Measurements from ENCODE around the gene LIN54. TPM values are rescaled to one million over a fixed set of nuclear protein-coding genes. Genes with fewer than 3 reads are reported as not detected.

Gene LIN54
- total and polyA plus RNA-seq, 2 of the 13 experiments (the other 11 are each of a cell fraction or from before 2014, with no cell fraction given), result 25.2 to 32.9 TPM

DNA sequence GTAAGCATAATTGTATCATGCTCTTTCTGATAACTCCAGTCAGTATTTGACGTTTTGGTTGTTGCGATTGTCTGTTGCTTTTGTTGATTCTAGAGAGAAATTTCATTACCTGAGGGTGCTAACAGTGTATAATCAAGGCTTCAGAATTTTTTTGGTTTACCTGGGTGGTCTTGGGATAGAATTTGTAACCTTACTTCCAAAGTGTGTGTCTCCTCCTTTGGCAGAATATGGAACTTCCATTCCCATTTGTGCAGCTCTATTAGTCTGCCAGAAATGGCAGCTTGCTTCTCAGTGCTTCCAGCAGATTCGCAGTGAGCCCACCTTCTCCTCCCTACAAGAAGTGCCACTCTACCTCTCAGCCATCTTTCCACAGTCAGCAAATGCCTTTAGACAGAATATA is 29.6 kb upstream of the LIN54 start (continued):
- TF ChIP-seq, protein P1, sequence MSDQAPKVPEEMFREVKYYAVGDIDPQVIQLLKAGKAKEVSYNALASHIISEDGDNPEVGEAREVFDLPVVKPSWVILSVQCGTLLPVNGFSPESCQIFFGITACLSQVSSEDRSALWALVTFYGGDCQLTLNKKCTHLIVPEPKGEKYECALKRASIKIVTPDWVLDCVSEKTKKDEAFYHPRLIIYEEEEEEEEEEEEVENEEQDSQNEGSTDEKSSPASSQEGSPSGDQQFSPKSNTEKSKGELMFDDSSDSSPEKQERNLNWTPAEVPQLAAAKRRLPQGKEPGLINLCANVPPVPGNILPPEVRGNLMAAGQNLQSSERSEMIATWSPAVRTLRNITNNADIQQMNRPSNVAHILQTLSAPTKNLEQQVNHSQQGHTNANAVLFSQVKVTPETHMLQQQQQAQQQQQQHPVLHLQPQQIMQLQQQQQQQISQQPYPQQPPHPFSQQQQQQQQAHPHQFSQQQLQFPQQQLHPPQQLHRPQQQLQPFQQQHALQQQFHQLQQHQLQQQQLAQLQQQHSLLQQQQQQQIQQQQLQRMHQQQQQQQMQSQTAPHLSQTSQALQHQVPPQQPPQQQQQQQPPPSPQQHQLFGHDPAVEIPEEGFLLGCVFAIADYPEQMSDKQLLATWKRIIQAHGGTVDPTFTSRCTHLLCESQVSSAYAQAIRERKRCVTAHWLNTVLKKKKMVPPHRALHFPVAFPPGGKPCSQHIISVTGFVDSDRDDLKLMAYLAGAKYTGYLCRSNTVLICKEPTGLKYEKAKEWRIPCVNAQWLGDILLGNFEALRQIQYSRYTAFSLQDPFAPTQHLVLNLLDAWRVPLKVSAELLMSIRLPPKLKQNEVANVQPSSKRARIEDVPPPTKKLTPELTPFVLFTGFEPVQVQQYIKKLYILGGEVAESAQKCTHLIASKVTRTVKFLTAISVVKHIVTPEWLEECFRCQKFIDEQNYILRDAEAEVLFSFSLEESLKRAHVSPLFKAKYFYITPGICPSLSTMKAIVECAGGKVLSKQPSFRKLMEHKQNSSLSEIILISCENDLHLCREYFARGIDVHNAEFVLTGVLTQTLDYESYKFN (CRISPR knock-in tag; conservative IDR thresholded peaks at IDR 0.05), result no peak
- TF ChIP-seq HMG20B (CRISPR knock-in tag; conservative IDR thresholded peaks at IDR 0.05), result no peak
- TF ChIP-seq, protein P2, sequence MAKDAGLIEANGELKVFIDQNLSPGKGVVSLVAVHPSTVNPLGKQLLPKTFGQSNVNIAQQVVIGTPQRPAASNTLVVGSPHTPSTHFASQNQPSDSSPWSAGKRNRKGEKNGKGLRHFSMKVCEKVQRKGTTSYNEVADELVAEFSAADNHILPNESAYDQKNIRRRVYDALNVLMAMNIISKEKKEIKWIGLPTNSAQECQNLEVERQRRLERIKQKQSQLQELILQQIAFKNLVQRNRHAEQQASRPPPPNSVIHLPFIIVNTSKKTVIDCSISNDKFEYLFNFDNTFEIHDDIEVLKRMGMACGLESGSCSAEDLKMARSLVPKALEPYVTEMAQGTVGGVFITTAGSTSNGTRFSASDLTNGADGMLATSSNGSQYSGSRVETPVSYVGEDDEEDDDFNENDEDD (CRISPR knock-in tag; IDR thresholded peaks at IDR 0.05; ENCODE audit: borderline replicate concordance), result no peak

DNA sequence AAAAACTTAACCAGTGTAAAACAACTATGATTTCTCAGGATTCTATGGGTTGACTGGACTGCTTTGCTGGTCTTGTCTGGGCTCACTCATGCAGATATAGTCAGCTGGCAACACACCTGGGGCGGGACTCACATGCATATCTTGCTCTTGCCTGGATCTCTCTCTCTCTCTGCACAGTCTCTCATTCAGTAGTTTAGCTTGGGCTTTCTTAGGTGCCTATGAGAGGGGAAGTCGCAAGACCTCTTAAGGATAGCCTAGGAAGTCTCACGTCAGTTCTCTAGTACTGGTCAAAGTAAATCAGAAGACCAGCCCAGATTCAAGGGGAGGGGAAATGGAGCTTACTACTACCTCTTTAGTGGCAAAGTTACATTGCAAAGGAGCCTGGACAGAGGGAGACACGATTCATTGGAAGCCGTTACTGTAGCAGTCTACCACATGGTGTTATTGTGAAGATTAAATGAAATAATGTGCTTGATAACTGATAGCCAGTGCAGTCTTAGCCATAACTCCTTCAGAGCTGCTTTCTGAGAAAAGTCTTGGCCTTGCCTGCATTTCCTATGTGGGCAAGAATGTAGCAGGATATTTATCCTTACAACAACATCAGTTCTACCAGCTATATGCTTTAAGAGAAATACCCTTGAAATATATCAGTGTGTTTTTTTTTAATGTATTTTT is 26.5 kb upstream of the LIN54 start:
- Histone ChIP-seq H4K20me1 (ENCODE audit: insufficient read depth, low read length) (no peaks in the 10 kb centered on the region), H2AFZ (ENCODE audit: low read length) (no peak overlapping the region), H3K9ac (ENCODE audit: insufficient read depth, low read depth, low read length) (peak overlapping the region; percentile 38), H3K36me3 (replicated peaks in 1 of 2; ENCODE audit: control insufficient read depth in 1 of 2, insufficient read depth in 2 of 2, low read length in 2 of 2) (peaks cover 0 to 4% of the 10 kb centered on the region in 2 experiments; a peak in 1 of 5 replicates), H3K27me3 (ENCODE audit: control insufficient read depth in 1 of 2, insufficient read depth in 2 of 2, low read length in 2 of 2) (no peaks in the 10 kb centered on the region; a peak in 2 of 5 replicates), H3K4me1 (ENCODE audit: insufficient read depth, low read length) (peaks cover 35% of the 10 kb centered on the region), H3K4me3 (replicated peaks in 1 of 3; ENCODE audit: insufficient read depth in 1 of 3, low read depth in 2 of 3, low read length in 3 of 3) (peak overlapping the region in 2 of 3 experiments; percentile 19 to 95; a peak in 2 of 6 replicates), H3K9me3 (ENCODE audit: low read length) (no peaks in the 10 kb centered on the region), H3K79me2 (ENCODE audit: insufficient read depth, low read length) (peaks cover 61% of the 10 kb centered on the region), H3K4me2 (ENCODE audit: low read depth, low read length) (peak overlapping the region; percentile 73), H3K27ac (ENCODE audit: extremely low read length, insufficient read depth, low read length) (no peak overlapping the region)
- ChIA-PET POLR2A (interaction anchor here (1.4 kb wide), 1 partner anchor 24 kb away, joined by 6 read pairs; no protein-coding TSS in a partner anchor), CTCF (ENCODE audit: low intra/inter-chr PET ratio, low total read pairs) (no interaction called here)
- no peak for ATAC-seq
- DNase-seq (ENCODE audit: low spot score), result no peak
- TF ChIP-seq, protein P3, sequence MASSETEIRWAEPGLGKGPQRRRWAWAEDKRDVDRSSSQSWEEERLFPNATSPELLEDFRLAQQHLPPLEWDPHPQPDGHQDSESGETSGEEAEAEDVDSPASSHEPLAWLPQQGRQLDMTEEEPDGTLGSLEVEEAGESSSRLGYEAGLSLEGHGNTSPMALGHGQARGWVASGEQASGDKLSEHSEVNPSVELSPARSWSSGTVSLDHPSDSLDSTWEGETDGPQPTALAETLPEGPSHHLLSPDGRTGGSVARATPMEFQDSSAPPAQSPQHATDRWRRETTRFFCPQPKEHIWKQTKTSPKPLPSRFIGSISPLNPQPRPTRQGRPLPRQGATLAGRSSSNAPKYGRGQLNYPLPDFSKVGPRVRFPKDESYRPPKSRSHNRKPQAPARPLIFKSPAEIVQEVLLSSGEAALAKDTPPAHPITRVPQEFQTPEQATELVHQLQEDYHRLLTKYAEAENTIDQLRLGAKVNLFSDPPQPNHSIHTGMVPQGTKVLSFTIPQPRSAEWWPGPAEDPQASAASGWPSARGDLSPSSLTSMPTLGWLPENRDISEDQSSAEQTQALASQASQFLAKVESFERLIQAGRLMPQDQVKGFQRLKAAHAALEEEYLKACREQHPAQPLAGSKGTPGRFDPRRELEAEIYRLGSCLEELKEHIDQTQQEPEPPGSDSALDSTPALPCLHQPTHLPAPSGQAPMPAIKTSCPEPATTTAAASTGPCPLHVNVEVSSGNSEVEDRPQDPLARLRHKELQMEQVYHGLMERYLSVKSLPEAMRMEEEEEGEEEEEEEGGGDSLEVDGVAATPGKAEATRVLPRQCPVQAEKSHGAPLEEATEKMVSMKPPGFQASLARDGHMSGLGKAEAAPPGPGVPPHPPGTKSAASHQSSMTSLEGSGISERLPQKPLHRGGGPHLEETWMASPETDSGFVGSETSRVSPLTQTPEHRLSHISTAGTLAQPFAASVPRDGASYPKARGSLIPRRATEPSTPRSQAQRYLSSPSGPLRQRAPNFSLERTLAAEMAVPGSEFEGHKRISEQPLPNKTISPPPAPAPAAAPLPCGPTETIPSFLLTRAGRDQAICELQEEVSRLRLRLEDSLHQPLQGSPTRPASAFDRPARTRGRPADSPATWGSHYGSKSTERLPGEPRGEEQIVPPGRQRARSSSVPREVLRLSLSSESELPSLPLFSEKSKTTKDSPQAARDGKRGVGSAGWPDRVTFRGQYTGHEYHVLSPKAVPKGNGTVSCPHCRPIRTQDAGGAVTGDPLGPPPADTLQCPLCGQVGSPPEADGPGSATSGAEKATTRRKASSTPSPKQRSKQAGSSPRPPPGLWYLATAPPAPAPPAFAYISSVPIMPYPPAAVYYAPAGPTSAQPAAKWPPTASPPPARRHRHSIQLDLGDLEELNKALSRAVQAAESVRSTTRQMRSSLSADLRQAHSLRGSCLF (CRISPR knock-in tag; IDR thresholded peaks at IDR 0.05; ENCODE audit: borderline replicate concordance), result no peak
- TF ChIP-seq SAP130 (CRISPR knock-in tag; IDR thresholded peaks at IDR 0.05; ENCODE audit: low read depth), result 0 out of 2 replicates have a peak, but pooled peaks have one; percentile 26
- 81% methylated on average over 5 of the region's 5 CpGs for WGBS (ENCODE audit: low lambda C conversion rate)
- in situ Hi-C loops (cut with HindIII; ENCODE audit: extremely low pct_ligation_motif_present, low pct_unique_long_range_greater_than_20kb), result no loop called here
- intact Hi-C loops (cut with micrococcal nuclease; ENCODE audit: unreplicated experiment), result no loop called here
- FAIRE-seq, result no peak
- BruUV-seq (replicated peaks), result no TSS peak
